Stimulated activated CD8-positive, alpha-beta memory T cell treated with anti-CD3 and anti-CD28 coated beads, Interleukin-4, amount 100 ng/mL, for 24 hours (primary cell): ENCODE results near the gene NRG2.

ENCODE experiments used
- DNase-seq: peaks from one replicate; pipeline ENCODE4 v3.0.0-alpha.2; 2020; ENCODE audit warnings: low read depth

NRG2 gene

DNA sequence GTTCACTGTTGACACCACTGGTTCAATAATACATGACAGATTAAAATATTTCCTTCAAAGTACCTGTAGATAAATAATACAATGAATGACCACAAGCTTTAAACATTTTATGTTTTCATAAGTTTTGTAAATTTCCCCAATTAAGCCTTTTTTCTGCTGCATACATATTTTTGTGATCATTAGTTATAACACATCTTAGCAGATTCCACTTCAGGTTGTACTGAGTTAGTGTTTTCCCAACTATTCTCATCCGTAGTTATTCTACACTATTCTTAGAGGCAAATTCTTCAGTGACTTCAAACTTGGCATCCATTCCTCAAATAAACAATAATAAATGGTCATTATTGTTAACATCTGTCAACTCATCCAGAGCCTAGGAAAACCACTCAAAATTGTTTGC, 100.9 kb downstream of the NRG2 start:
- no peak for DNase-seq

GRCh38 chr5:139930406-139930805, 112.7 kb downstream of the NRG2 start:
- DNase-seq = no peak

GRCh38 chr5:139926797-139927503, 116.1 kb downstream of the NRG2 start:
- DNase-seq = no peak

- DNase-seq = no peak
Observed at GRCh38 chr5:139925650-139926640, 117.2 kb downstream of the NRG2 start.

DNA sequence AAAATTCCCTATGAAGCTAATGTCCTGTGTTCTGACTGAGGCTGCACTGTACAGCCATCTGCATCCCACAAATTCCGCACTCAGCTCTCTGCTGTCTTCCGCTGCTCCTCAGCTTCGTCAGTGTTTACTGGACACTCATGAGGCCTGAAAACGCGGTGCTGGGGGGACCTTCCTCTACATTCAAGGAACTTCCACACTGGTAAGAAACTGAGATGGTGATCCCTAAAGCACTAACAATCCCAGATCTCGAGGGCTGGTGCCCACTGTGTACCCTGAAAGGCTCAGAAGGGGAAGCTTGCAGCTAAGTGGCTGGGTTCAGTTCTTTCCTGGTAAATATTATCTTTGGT, 117.9 kb downstream of the NRG2 start:
- DNase-seq = no peak

GRCh38 chr5:139924294-139925215, 118.5 kb downstream of the NRG2 start:
- no peak for DNase-seq

DNA sequence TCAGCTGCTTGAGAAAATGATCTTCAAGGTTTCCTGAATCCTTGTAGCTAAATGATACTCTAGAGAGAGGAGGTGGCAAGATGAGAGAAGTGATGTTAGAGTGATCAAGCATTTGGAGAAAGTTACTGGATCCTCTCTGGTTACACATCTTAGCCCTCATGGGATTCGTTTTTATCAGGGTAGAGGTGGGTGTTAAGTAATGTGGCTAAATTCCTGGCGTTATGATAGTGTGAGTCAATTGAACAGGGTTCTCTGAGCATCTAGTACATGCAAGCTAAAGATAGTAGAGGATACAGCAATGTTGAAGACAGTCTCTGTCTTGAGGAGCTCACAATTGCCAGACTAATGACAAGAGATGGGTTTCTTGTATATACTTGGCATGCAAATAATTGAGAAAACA, 123.8 kb downstream of the NRG2 start:
- no peak for DNase-seq

DNA sequence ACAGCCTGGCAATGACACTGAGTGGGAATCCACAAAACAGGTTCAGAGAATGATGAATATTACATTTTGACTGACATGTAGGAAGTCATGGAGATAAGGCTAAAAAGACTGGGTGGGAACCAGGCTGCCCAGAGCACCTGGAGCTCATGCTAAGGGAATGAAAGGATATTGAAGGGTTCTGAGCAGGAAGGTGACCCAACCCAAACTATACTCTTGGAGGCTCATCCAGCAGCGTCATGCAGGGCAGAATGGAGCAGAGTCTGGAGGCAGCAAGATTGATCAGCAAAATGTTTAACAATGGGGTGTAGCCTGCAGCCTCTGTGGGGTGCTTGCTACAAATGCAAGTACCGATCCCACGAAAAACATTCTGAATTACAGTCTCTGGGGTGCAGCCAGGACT, 127.3 kb downstream of the NRG2 start:
- DNase-seq = no peak

GRCh38 chr5:139915266-139915665, 127.8 kb downstream of the NRG2 start:
- no peak for DNase-seq

DNA sequence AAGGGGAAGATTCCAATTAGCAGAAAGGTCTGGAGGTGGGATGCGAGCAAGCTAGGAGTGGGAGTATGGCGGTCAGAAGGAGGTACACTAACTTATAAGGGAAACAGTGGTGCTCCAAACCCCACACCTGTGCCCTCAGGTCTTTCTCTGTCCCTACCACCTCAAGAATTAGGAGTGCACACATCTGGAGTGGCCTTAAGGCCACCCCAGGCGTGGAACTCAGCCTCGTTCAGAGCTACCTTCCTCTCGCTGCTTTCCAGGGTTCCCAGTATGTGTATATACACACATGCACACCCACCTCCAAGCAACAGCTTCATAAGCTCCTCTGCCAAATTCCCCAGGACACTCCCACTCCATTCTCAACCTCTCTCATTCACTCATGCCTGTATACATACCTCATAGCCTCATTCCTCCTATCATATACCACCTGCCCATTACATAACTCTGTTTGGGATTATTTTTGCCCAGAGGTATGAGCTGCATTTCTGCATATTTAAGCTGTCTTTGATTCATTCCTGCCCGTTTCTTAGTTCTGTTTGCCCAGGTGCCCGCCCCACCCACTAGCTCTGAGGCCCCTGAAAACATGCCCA, 128.8 kb downstream of the NRG2 start:
- no peak for DNase-seq

- DNase-seq = no peak
Observed at GRCh38 chr5:139912804-139913203, 130.3 kb downstream of the NRG2 start.

DNA sequence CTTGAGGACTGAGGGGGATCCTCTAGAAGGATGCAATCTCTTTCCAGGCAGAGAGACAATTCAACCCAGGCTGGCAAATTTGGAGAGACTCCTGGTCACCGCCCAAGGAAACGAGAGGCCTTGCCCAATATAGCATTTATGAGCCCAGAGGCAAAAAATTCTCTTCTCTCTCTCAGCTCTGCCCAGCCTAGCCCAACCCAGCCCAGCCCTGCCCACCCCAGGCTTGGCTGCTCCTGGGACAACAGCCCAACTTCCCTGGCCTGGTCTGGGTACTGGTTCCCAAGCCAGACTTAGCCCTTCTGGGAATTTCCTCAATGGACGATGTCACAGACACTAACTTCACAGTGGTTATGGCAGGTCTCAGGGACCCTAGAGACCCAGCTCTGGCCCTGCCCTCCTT, 130.9 kb downstream of the NRG2 start:
- no peak for DNase-seq

DNA sequence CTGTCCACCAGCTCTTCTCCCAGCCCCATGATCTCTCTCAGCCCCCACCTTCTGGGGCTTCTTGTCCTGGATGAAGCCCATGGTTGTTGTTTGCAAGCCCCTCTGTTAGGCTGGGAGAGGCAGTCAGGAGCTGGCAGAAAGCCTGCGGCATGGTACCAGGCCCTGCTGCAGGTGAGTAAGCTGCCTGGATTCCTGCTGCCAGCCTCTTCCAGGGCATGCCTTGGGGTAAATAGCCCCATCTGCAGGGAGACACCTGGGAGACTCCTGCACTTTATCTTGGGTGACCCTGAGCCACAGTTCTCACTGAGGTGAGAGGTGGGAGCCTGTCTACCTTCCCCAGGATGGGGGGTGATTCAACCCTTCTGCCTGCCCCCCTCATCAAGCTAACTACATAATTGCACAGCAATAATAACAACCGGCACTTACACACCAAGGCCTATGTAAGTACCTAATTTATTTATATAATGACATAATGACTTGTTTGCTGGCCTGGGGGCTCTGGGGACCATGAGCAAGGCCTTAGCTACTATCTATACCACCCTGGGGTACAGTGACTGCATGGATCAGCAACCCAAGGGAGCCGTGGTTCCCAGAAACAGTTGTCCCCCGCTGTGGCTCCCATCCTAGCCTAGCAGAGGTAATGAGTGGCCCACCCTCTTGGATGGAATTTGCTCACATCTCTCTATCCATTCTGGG, 131.5 kb downstream of the NRG2 start:
- no peak for DNase-seq

DNA sequence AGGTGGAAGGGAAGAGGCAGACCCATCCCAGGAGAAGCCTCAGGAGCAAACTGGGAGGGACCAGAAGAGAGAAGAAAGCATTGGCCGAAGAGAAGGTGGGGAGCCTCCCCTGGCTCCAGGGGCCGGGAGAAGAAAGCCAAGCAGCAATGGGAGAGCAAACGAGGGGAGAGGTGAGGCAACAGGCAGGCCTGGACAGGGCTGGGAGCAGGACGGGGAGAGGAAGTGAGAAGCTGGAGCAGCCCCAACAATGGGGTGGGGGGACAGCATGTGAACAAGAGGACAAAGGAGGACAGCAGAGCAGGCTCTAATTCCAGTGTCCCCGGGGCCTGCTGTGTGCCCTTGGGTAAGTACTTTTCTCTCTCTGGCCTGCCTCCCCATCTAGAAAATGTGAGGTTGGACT, 132.2 kb downstream of the NRG2 start:
- no peak for DNase-seq

GRCh38 chr5:139910036-139910435, 133.1 kb downstream of the NRG2 start:
- no peak for DNase-seq

- no peak for DNase-seq
Observed at GRCh38 chr5:139908749-139909148, 134.3 kb downstream of the NRG2 start.

DNA sequence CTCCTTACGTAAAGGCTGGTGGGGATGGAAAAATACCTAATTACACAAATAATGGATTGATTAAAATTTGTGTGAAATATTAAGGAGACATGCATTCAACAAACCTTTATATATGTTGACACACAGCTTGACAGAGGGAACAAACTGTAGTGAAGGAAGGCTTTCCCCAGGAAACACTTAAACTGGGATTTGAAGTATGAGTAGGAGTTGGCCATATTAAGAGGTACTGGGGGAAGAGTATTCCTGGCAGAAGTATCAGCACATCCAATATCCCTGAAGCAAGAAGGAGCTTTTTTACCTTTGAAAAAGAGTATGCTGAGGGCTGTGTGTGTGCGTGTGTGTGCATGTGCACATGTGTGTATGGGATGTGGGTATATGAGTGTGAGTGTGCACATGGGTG, 136.4 kb downstream of the NRG2 start:
- DNase-seq = no peak

DNA sequence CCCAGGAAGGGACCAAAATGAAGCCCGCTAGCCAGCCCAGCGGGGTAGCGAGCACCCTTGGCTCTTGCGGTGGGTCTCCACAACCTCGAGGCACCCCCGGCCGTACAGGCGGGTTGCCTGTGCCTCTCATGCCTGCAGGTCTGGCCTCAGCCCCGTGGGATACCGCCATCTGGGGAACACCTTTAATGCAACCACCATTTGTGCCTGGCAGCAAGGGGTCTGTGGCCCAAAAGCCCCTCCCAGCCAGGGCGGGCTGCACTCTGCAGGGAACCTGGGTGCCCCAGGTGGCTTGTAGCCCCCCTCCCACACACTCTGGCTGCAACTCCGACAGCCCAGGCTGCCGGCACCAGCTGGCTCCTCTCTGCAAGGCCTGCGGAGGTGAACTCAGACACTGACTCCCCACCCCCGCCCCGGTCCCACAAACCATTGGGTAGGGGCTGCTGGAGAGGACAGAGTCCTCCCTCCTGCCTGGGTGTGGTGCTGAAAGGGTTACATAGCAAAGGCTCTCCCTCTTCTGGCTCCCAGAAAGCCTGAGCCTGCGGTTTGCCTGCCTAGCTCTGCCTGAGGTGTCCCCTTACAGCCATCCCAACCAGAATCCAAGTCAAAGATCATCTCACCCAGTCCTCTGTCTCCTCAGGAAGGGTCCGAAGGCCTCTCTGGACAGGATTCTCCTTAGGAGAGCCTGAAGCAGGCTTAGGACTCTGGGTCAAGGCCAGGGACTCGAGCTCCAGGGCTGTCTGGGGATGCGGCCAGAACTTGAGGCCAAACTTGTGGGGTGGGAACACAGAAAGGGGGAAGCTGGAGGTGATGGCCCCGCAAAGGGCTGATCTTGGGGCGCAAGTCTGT, 138.1 kb downstream of the NRG2 start:
- DNase-seq = no peak

DNA sequence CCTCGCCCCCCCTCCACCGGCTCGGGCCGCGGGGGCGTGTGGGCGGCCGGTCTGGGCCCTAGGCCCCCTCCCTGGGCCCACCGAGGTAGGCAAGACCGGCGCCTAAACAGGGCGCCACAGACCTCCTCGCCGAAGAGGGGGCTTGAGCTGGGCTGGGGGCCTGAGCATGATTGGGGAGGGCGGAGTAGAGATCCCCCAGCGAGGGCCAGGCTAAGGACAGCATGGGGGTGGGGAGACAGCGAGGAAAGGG, 138.6 kb downstream of the NRG2 start:
- no peak for DNase-seq

DNA sequence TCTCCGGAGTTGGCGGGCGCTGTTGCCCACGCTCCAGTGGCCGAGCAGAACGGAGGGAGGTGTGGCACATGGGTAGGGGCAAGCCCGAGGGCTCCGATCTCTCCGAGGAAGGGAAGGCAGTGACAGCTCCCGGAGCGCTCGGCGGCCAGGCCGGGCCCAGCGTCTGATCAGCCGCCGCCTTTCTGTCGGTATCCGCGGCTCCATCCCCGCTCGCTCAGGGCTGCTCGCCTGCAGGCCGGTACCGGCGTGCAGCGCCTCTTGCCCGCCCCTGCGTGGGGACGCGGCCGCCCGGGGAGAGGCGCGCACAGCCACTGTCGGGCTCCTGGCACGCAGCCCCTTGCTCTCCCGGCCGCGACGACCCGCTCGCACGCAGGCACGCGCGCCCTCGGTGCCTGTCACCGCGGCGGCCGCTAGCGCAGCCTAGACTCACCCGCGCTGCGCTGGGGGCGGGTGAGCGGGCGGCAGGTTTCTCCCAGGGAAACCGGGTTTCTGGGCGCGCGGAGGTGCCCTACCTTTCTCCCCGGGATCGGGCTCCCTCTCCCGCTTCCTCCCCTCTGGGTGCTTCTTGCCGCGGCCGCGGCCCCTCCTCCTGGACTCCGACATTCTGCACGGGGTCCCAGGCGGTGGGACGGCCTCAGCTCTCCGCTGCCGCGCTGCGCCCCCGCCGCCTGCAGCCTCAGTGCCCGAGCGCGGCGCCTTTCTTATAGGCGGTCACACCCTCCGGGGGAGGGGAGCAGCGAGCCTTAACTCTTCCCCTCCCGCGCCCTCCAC, 139.1 kb downstream of the NRG2 start:
- DNase-seq = no peak
